ENCODE data around the gene ITPR2. TPM values are rescaled to one million over a fixed set of nuclear protein-coding genes. Genes with fewer than 3 reads are reported as not detected.

Gene ITPR2
- polyA plus RNA-seq, 4 donors, result 11.0 to 15.3 (median 14.6) TPM

GRCh38 chr12:26290565-26290964, 542.4 kb downstream of the ITPR2 start:
- DNase-seq (ENCODE audit: low read depth in 4 of 4, low spot score in 2 of 4), result no peak

DNA sequence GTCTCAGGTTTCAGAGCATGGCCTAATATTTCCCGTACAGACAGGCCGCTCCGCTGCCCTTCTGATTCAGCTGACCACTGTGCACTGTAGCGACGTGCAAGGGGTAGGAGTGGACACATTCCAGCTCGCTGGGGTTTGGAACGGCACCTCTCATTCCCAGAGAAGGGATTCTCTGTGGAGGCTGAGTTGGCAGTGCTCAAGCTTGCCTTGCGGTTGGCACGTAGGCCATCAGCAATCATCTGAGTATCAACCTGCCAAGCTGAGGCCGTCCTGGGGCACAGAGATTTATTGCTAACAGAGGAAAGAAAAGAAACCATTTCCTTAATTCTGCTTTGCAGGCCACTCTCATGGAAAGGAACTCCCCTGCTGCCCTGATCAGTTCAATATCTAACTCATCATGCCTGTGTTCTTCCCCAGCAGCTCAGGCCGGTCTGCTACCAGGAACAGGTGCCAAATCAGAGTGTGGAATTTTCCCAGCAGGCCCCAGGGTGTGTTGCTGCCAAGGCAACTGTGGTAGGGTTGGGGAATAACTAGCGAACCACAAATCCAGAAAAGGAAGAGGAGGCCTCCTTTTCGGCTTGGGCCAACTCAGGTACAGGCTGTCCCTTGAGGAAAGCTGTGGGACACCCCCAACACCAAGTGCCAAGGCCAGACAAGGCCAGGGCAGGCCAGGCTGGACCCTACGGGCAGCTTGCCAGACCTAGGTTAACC, 545.2 kb downstream of the ITPR2 start:
- no peak for DNase-seq (ENCODE audit: low read depth in 4 of 4, low spot score in 2 of 4)

Other genes starting within 250 kb of the ITPR2 start
- gene INTS13, start 104.8 kb upstream of the ITPR2 start, polyA plus RNA-seq (ENCODE audit: insufficient read length in 4 of 4), result 10 to 100 TPM; 27.8 to 37.0 (median 33.2) TPM
- 10 to 100 TPM; 51.5 to 99.4 (median 66.1) TPM for gene FGFR1OP2, start 105.3 kb upstream of the ITPR2 start, polyA plus RNA-seq (ENCODE audit: insufficient read length in 4 of 4)
- gene TM7SF3, start 181.2 kb upstream of the ITPR2 start, polyA plus RNA-seq (ENCODE audit: insufficient read length in 4 of 4), result 10 to 100 TPM; 70.2 to 92.5 (median 88.4) TPM
- 10 to 100 TPM; 51.3 to 64.6 (median 57.3) TPM for gene MED21, start 189.4 kb upstream of the ITPR2 start, polyA plus RNA-seq (ENCODE audit: insufficient read length in 4 of 4)
- under 1 TPM in 1 of 4 donors, not detected in 3; 0.21 TPM for gene C12orf71, start 249.4 kb upstream of the ITPR2 start, polyA plus RNA-seq (ENCODE audit: insufficient read length in 4 of 4)

Data from left renal cortex interstitium (tissue), 4 donors.